Mammary microvascular endothelial cell (primary cell): ENCODE data around the gene CYFIP1. TPM values are rescaled to one million over a fixed set of nuclear protein-coding genes. Genes with fewer than 3 reads are reported as not detected.

Experiments
- total RNA-seq: library from RNA; depleted of rRNA; stranded (reverse); fragments of >200 nt; gene quantifications from 2 replicates; pipeline ENCODE4 v1.2.3, GENCODE V29; 2015

Gene CYFIP1
- 125 and 141 TPM in 2 replicates for total RNA-seq

DNA sequence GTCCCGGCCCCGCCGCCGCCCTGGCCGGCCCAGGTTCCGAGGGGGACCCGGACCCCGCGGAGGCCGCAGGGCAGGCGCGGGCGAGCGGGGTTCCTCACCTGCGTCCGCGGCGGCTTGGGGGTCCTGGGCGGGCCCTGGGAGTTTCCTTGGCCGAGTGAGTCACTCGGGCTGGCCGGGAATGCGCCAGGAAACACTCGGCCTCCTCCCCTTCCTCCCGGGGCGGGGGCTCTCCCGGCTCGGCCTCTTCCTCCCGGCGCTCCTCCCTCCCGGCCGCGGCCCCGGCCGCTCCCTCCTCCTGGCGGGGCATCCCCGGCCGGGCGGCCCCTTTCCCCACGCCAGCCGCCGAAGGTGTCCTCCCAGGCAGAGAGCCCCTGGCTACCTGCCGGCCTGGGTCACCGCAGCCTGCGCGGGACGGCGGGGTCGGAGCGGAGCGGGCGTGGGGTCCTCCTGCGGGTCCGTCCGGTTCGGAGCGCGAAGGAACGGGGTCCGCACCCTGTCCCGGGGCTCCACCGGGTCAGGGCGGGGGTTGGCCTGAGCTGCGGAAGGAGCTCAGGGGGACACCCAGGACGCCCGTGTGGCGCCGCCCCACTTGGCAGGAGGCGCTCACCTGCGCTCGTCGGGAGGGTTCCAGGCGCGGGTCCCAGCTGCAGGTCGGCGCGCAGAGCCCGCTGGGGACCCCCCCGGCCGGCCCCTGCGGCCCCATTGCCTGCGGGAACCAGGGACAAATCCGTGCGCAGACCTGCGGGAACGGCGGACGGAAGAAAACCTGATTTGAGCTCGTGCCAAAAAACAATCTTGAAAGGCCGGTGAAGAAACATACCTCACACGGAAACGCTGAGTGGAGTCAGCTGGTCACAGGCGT lies at the start of gene CYFIP1:
TSS of gene CYFIP1 (minus strand) at position 180 of the 862 bp plus-strand sequence. CDS start 33,083 bp downstream, outside the sequence.

DNA sequence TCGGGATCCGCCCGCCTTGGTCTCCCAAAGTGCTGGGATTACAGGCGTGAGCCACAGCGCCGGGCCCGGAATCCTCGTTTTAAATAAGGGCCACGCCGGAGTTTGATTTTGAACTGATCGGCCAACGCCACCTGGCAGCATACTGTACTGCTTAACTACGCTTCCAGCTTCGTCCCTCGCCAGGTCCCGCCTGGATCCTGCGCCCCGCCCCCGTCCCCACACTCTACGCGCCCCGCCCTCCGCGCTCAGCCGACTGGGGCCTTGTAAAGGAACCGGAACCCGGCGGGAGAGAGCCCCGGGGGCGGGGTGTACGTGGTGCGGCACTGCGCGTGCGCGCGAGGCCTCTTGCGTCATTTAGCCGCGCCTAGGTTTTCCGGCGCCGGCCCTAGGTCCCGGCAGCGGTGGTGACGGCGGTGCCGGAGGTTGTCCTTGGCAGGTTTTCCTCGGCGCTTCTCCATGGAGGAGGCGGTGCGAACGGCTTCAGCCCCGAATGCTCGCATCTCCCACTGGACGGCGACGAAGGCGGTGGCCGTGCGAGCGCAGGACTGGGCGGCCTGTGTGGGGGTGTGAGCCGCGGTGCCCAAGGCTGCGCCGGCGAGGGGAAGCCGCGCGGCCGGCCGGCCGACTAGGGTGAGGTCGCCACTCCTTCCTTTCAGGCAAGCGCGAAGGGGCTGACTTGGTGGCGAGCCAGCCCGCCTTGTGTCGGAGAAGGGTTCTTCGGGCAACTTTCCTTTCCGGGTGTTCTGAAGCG lies 141.7 kb downstream of the CYFIP1 start, which contains the start of gene NIPA2:
TSS of gene NIPA2 (plus strand) at position 375 of the 751 bp plus-strand sequence. CDS start 13,066 bp downstream, outside the sequence.

Other genes starting within 250 kb of the CYFIP1 start
- gene NIPA1, start 193.7 kb downstream of the CYFIP1 start, total RNA-seq: 7.0 and 8.0 TPM in 2 replicates
- gene NIPA2, start 141.7 kb downstream of the CYFIP1 start, total RNA-seq: 86.2 and 98.3 TPM in 2 replicates
- 13.9 and 15.1 TPM in 2 replicates for gene TUBGCP5, start 59.2 kb upstream of the CYFIP1 start, total RNA-seq
- gene GOLGA6L1, start 156.5 kb upstream of the CYFIP1 start, total RNA-seq: not detected in 2 replicates